A549 (cell line): ENCODE results near the gene MAMLD1.

Source experiments
- CBX8 ChIP-seq: fragments of 200-600 bp; sonication (generic); IDR thresholded peaks from 2 replicates; pipeline ENCODE4 v1.6.1; 2016
- CEBPB ChIP-seq, 2 experiments: fragments of >200 bp in 1 of 2; sonication (Bioruptor Twin) in 1 of 2; formaldehyde crosslinking in 1 of 2; IDR thresholded peaks; 2 replicates each; pipeline ENCODE4 v1.6.1; 2012 to 2016
- EP300 ChIP-seq, 2 experiments: fragments of >200 bp; sonication (Bioruptor Twin); formaldehyde crosslinking; IDR thresholded peaks; 2 replicates in 1 of 2; 3 replicates in 1 of 2; pipeline ENCODE4 v1.6.1; 2016 to 2017
- MAZ ChIP-seq: fragments of 150-350 bp; IDR thresholded peaks from 2 replicates; pipeline ENCODE4 v1.6.1; 2014; ENCODE audit warnings: antibody characterized with exemption, low read depth, low read length, borderline replicate concordance
- MYC ChIP-seq: IDR thresholded peaks from 2 replicates; pipeline ENCODE4 v1.6.1; 2012; ENCODE audit warnings: mild to moderate bottlenecking, inconsistent platforms, low read length, improper control_type of control experiment, borderline replicate concordance
- POLR2A ChIP-seq: IDR thresholded peaks from 2 replicates; pipeline ENCODE4 v1.6.1; 2012; ENCODE audit warnings: mild to moderate bottlenecking, low read length
- SMC3 ChIP-seq: fragments of >200 bp; sonication (Bioruptor Twin); formaldehyde crosslinking; IDR thresholded peaks from 3 replicates; pipeline ENCODE4 v1.6.1; 2018; ENCODE audit warnings: inconsistent platforms
- ZC3H11A ChIP-seq: fragments of 450-650 bp; IDR thresholded peaks from 2 replicates; pipeline ENCODE4 v1.6.1; 2014; ENCODE audit warnings: antibody characterized with exemption, mild to moderate bottlenecking
- TF ChIP-seq, protein P1 (sequence below): fragments of >200 bp; sonication (Bioruptor Twin); formaldehyde crosslinking; IDR thresholded peaks from 3 replicates; pipeline ENCODE4 v1.5.1; 2016
- TF ChIP-seq, protein P2 (sequence below): IDR thresholded peaks from 2 replicates; pipeline ENCODE4 v1.6.1; 2012

DNA sequence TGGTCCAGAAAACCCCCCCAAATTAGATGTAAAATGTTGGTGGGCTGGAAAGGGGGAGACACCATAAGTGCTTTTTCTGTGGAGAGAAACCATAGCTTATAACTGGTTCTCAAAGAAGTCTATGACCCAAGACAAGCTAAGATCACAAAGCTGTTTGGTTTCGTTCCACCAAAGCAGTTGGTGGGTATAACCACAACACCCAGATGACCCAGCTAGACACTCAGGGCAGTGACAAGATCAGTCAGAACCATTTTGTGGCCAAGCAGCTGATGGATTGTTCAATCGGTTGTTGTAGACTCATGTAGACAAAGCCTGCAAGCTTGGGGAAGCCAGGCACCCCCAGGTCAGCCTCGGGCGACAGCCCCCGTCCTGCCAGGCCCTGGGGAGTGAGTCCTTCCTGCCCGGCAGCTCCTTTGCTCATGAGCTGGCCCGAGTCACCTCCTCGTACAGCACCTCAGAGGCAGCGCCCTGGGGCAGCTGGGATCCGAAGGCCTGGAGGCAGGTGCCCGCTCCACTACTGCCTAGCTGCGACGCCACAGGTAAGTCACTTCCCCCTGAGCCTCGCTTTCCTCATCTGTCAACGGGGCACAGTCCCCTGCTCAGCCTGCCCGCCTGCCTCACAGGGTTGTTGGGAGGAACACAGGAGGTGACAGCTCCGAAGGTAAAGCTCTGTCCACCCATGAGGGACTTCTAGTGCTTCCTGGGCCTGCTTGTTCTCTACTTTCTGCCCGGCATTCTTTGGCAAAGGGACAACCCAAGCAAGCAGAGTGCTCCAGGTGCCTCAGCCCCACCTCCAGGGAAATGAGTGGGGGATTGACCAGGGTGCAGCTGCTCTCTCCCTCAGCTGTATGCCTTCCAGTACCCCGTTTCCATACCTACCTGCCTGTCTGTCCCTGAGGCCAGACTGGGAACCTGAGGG, 140.1 kb downstream of the MAMLD1 start:
- TF ChIP-seq POLR2A (no peak), CEBPB (IDR thresholded peaks at IDR 0.05) (no peak), SMC3 (no peak), MAZ (no peak), ZC3H11A (no peak), EP300 (IDR thresholded peaks at IDR 0.05) (no peak), MYC (no peak), CBX8 (no peak)
- TF ChIP-seq, protein P1, sequence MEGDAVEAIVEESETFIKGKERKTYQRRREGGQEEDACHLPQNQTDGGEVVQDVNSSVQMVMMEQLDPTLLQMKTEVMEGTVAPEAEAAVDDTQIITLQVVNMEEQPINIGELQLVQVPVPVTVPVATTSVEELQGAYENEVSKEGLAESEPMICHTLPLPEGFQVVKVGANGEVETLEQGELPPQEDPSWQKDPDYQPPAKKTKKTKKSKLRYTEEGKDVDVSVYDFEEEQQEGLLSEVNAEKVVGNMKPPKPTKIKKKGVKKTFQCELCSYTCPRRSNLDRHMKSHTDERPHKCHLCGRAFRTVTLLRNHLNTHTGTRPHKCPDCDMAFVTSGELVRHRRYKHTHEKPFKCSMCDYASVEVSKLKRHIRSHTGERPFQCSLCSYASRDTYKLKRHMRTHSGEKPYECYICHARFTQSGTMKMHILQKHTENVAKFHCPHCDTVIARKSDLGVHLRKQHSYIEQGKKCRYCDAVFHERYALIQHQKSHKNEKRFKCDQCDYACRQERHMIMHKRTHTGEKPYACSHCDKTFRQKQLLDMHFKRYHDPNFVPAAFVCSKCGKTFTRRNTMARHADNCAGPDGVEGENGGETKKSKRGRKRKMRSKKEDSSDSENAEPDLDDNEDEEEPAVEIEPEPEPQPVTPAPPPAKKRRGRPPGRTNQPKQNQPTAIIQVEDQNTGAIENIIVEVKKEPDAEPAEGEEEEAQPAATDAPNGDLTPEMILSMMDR = no peak
- TF ChIP-seq, protein P2, sequence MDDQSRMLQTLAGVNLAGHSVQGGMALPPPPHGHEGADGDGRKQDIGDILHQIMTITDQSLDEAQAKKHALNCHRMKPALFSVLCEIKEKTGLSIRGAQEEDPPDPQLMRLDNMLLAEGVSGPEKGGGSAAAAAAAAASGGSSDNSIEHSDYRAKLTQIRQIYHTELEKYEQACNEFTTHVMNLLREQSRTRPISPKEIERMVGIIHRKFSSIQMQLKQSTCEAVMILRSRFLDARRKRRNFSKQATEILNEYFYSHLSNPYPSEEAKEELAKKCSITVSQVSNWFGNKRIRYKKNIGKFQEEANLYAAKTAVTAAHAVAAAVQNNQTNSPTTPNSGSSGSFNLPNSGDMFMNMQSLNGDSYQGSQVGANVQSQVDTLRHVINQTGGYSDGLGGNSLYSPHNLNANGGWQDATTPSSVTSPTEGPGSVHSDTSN = no peak
